Measurements from ENCODE around the gene BATF. TPM values are rescaled to one million over a fixed set of nuclear protein-coding genes. Genes with fewer than 3 reads are reported as not detected.

BATF gene
- polyA plus RNA-seq, 1 experiment: not detected

- TF ChIP-seq CTCF (IDR thresholded peaks at IDR 0.05; ENCODE audit: low read depth, low read length): no peak
- H3K27me3 ChIP-seq (ENCODE audit: control insufficient read depth, insufficient read depth, low read length): peaks cover 6% of the 10 kb centered on the region
- no peak overlapping the region for H3K4me3 ChIP-seq (ENCODE audit: low read depth, low read length)
- H3K9me3 ChIP-seq (ENCODE audit: control insufficient read depth, insufficient read depth, low read length): no peaks in the 10 kb centered on the region
- DNase-seq (ENCODE audit: low read depth, low spot score): no peak
- H3K27ac ChIP-seq (ENCODE audit: low read depth, low read length): no peak overlapping the region
- POLR2A ChIA-PET: no interaction called here
- CTCF ChIA-PET: interaction anchor here (1.5 kb wide), 1 partner anchor 10 kb away, joined by 6 read pairs; no protein-coding TSS in a partner anchor
These were observed 28.8 kb downstream of the BATF start for GRCh38 chr14:75551021-75551420.

GRCh38 chr14:75553157-75553556 is 30.9 kb downstream of the BATF start:
- Histone ChIP-seq H3K9me3 (ENCODE audit: control insufficient read depth, insufficient read depth, low read length) (peaks cover 6% of the 10 kb centered on the region; the same call in 1 of the 2 replicates), H3K27ac (ENCODE audit: low read depth, low read length) (no peak overlapping the region), H3K27me3 (ENCODE audit: control insufficient read depth, insufficient read depth, low read length) (peaks cover 6% of the 10 kb centered on the region), H3K4me3 (ENCODE audit: low read depth, low read length) (no peak overlapping the region)
- ChIA-PET CTCF (interaction anchor here (1.2 to 2.7 kb wide), 2 partner anchors 8 to 24 kb away, joined by 6 to 13 read pairs; no protein-coding TSS in a partner anchor), POLR2A (no interaction called here)
- DNase-seq (ENCODE audit: low read depth, low spot score): no peak
- TF ChIP-seq CTCF (IDR thresholded peaks at IDR 0.05; ENCODE audit: low read depth, low read length): no peak

- Histone ChIP-seq H3K27ac (ENCODE audit: low read depth, low read length) (no peak overlapping the region), H3K27me3 (ENCODE audit: control insufficient read depth, insufficient read depth, low read length) (peaks cover 6% of the 10 kb centered on the region), H3K4me3 (ENCODE audit: low read depth, low read length) (no peak overlapping the region), H3K9me3 (ENCODE audit: control insufficient read depth, insufficient read depth, low read length) (peaks cover 7% of the 10 kb centered on the region; the same call in 1 of the 2 replicates)
- ChIA-PET POLR2A (no interaction called here), CTCF (interaction anchor here (0.9 to 2.7 kb wide), 2 partner anchors 24 to 28 kb away, joined by 3 to 6 read pairs; no protein-coding TSS in a partner anchor)
- TF ChIP-seq CTCF (IDR thresholded peaks at IDR 0.05; ENCODE audit: low read depth, low read length): no peak
- no peak for DNase-seq (ENCODE audit: low read depth, low spot score)
These were observed 31.6 kb downstream of the BATF start for GRCh38 chr14:75553761-75554364.

- no peak for TF ChIP-seq CTCF (IDR thresholded peaks at IDR 0.05; ENCODE audit: low read depth, low read length)
- DNase-seq (ENCODE audit: low read depth, low spot score): no peak
These were observed 32.2 kb downstream of the BATF start for GRCh38 chr14:75554482-75554881.

GRCh38 chr14:75558440-75558839 is 36.2 kb downstream of the BATF start:
- Histone ChIP-seq H3K27me3 (ENCODE audit: control insufficient read depth, insufficient read depth, low read length) (peaks cover 2% of the 10 kb centered on the region), H3K4me3 (ENCODE audit: low read depth, low read length) (no peak overlapping the region), H3K27ac (ENCODE audit: low read depth, low read length) (no peak overlapping the region), H3K9me3 (ENCODE audit: control insufficient read depth, insufficient read depth, low read length) (peaks cover 7% of the 10 kb centered on the region; the same call in 1 of the 2 replicates)
- no peak for DNase-seq (ENCODE audit: low read depth, low spot score)
- CTCF ChIA-PET: no interaction called here
- no peak for TF ChIP-seq CTCF (IDR thresholded peaks at IDR 0.05; ENCODE audit: low read depth, low read length)
- POLR2A ChIA-PET: no interaction called here

More at GRCh38 chr14:75554482-75554881, 32.2 kb downstream of the BATF start:
- Histone ChIP-seq H3K4me3 (ENCODE audit: low read depth, low read length) (no peak overlapping the region), H3K9me3 (ENCODE audit: control insufficient read depth, insufficient read depth, low read length) (peaks cover 7% of the 10 kb centered on the region; the same call in 1 of the 2 replicates), H3K27me3 (ENCODE audit: control insufficient read depth, insufficient read depth, low read length) (peaks cover 6% of the 10 kb centered on the region), H3K27ac (ENCODE audit: low read depth, low read length) (no peak overlapping the region)
- CTCF ChIA-PET: interaction anchor here (0.9 to 2.7 kb wide), 2 partner anchors 23 to 28 kb away, joined by 3 to 6 read pairs; no protein-coding TSS in a partner anchor
- POLR2A ChIA-PET: no interaction called here

Data from AG04450 (cell line).